Left cardiac atrium (tissue), 4 donors: ENCODE measurements around the gene NUPR1. TPM values are rescaled to one million over a fixed set of nuclear protein-coding genes. Genes with fewer than 3 reads are reported as not detected.
A peak's percentile ranks its signal among the peaks of the same experiment; 100 is the strongest.
"Not testable (repeated sequence)": the region's sequence is repeated elsewhere in the genome, so short reads cannot be mapped to it uniquely, and the experiment has no call there.

ENCODE experiments used
- ATAC-seq, 2 donors: fragments of 200-7000 bp; cut with Tn5 transposase; one replicate each; pipeline ENCODE4 v1.9.1; 2020; ENCODE audit warnings: mild to moderate bottlenecking in 2 of 2, moderate library complexity in 2 of 2
- DNase-seq: peaks from one replicate; pipeline ENCODE4 v3.0.0-alpha.2; 2020
- intact Hi-C, 2 donors: fragments of 100-400 bp; cut with DNase I; formaldehyde crosslinking; loops; one replicate each; pipeline versions ENCODE4 v1.14.1 to v1.15.1; 2022 to 2023
- long read RNA-seq: library from polyadenylated mRNA; unstranded; transcript quantifications from one replicate; pipeline ENCODE4 v2.0.0, GENCODE V29; 2021
- total RNA-seq, 2 donors: library from RNA; stranded (reverse); fragmentation: NEBNext Ultra II Directional; extraction: Animal tissue kit (Norgen Biotek cat#: 25700); gene quantifications; one replicate each; pipeline ENCODE4 v1.2.1, GENCODE V29; 2021
- donor health status: DM: no; HTN: yes; CAD: no.
- donor health status: DM: no; HTN: yes; CAD: no; lungs with severe emphysema.
- donor health status: DM: yes; HTN: yes; CAD: no.
- donor health status: Dilated cardiomyopathy.

Gene NUPR1, protein sequence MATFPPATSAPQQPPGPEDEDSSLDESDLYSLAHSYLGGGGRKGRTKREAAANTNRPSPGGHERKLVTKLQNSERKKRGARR
- 10 to 100 TPM; 49.3 to 90.2 TPM for total RNA-seq
- long read RNA-seq, full-length matches to known transcripts, result 7 of 9 reads
- long read RNA-seq, partial matches to known transcripts, result 2 of 9 reads
- long read RNA-seq, other reads (novel, unspliced or antisense), result 0 of 9 reads

DNA sequence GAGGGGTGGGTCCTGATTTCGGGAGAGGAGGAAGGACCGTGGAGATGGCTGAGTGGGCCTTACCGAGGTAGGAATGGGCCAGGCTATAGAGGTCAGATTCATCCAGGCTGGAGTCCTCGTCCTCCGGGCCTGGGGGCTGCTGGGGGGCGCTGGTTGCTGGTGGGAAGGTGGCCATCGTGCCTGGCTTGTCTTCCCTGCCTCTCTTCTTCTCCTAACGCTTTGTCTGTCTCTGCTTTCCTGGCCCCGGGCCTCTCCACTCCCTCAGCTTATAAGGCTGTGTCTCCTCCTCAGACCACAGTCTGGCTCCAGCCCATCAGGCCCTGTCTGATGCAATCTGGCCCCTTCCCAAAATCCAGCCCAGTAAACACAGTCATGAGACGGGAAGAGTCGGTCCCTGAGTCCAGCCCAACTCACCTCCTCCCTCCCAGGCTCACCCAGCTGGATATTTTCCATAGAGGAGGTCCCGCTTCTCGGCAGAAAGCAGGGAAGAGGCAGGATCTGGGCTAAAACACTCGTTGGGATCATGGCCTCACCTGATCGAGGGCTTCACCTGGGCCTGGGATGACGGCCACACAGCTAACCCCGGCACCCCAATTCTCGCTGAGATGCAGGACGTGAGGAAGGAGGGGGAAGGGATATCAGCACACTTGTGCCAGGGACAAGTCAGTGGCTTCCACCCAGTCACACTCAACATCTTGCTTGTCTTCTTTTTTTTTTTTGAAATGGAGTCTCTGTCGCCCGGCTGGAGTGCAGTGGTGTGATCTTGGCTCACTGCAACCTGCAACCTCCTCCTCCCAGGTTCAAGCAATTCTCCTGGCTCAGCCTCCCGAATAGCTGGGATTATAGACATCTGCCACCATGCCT, at the start of gene NUPR1:
NUPR1 (minus strand) TSS at position 242 of the 864 bp plus-strand sequence; CDS start at position 175, 67 bp downstream.
- intact Hi-C loops, result no loop called here
- ATAC-seq (peak; percentile 97 to 99), DNase-seq (peak; percentile 95)

- ATAC-seq (no peak), DNase-seq (no peak)
- intact Hi-C loops, result no loop called here
Measured at GRCh38 chr16:28587386-28587785, 48.6 kb upstream of the NUPR1 start.

- intact Hi-C loops, result no loop called here
- no peak for ATAC-seq
- no peak for DNase-seq
Measured at GRCh38 chr16:28586466-28586865, 47.7 kb upstream of the NUPR1 start.

DNA sequence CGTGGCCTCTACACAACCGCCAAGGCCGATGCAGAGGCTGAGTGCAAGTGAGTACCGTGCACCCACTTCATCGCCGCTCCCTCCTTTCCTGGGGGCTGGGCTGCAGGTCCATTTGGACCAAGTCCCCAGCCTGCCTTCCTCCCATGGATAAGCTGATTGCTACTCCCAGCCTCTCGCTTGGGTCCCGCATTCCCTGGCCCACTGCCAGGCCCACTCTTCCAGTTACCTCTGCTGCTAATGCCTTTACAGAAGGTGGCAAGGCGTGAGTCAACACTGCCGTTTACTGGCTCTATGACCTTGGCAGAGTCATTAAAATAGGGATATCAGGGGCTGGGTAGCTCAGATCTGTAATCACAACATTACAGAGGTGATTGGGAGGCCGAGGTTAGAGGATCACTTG, 46.9 kb upstream of the NUPR1 start:
- DNase-seq (no peak), ATAC-seq (peak in 1 of 2 donors; percentile 36)
- intact Hi-C loops, result no loop called here

GRCh38 chr16:28580726-28581315, 42.0 kb upstream of the NUPR1 start:
- ATAC-seq (no peak), DNase-seq (no peak)
- intact Hi-C loops, result no loop called here

GRCh38 chr16:28575446-28576109, 36.8 kb upstream of the NUPR1 start:
- intact Hi-C loops, result no loop called here
- ATAC-seq, result no peak
- no peak for DNase-seq

DNA sequence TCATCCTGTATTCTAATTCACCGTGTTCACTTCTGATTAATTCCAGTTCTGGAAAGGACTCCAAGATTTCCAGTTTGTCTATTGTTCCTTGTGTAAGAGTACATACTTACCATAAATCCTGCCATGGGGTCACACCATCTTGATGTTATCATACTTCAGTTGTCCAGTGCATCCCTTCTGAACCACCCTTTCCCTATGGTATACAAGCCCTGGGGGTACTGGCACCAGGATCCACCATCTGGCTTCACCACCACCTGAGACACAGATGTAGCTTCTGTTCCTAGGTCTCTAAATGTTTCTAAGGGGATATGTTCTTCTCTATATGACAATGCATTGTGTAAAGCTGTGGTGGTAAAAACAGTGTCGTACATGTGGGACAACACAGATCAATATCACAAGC, 36.2 kb upstream of the NUPR1 start:
- ATAC-seq (no peak), DNase-seq (no peak)
- intact Hi-C loops, result no loop called here

DNA sequence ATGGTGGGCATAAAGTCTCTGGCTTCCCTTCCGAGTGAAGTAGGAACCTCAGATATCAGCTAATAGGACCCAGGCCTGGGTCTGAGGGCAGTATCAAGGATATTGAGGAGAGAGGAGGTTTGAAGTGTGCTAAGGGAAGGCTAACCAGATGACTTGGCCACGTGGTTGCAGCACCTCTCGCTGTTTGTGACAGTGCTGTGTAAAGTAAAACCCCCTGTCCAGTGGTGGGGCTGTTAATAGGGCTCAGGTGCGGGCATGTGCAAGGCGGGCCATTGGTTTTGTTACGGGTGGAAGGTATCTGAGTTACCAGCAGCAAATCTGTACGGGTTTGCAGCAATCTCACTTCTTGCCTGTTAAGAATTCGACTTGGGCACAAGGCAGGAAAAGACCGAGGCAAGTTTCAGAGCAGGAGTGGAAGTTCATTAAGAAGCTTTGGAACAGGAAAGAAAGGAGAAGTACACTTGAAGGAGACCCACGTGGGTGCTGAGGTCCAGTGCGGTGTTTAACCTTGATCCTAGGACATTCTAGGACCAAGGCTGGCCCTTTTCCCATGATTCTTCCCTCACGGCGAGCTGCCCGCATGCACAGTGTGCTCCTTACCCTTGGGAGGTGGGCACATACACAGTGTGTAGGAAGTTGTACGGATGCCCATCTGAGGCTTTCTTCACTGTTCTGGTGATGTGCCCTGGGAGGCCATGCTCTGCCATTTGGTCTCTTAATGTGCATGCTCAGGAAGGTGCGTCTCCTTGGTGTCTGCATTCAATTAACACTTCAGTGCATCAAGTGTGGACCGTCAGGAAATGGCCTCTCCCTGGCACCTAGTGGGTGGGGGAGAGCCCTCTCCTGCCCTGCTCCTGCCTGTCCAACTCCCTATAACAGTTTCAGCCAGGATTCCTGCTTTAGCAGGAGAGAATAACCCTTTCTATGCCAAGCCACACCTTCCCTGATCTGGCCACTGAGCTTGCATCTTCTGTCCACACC, 35.3 kb upstream of the NUPR1 start:
- DNase-seq (no peak), ATAC-seq (peak in 1 of 2 donors; percentile 8)

GRCh38 chr16:28572696-28573510, 34.1 kb upstream of the NUPR1 start:
- intact Hi-C loops, result no loop called here
- ATAC-seq (peak; percentile 93 to 96), DNase-seq (peak; percentile 58)

More for the DNA sequence above, 35.3 kb upstream of the NUPR1 start:
- intact Hi-C loops, result no loop called here

DNA sequence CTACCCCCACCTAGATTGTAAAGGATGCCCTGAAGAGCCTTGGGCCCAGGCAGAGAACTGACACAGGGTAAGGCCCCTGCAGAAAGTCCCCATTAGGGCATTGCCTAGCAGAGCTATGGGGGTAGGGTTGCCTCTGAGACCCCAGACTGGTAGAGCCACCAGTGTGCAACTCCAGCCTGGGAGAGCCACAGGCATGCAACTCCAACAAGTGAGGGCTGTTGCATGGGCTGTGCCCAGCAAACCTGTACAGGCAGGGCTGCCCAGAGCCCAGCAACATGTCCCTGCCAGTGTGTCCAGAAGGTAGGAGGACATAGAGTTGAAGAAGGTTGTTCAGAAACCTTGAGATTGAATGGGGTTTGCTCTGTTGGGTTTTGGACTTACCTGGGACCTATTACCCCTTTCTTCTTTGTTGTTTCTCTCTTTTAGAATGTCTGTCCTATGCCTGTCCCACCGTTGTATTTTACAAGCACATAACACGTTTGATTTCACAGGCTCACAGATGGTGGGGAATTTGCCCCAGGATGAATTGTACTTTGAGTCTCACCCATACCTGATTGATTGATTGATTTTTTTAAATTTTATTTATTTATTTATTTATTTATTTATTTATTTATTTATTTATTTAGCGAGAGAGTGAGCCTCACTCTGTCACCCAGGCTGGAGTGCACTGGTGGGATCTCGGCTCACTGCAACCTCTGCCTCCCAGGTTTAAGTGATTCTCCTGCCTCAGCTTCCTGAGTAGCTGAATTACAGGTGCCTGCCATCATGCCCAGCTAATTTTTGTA, 31.4 kb upstream of the NUPR1 start:
- ATAC-seq, result no peak
- intact Hi-C loops, result no loop called here
- DNase-seq, result no peak

DNA sequence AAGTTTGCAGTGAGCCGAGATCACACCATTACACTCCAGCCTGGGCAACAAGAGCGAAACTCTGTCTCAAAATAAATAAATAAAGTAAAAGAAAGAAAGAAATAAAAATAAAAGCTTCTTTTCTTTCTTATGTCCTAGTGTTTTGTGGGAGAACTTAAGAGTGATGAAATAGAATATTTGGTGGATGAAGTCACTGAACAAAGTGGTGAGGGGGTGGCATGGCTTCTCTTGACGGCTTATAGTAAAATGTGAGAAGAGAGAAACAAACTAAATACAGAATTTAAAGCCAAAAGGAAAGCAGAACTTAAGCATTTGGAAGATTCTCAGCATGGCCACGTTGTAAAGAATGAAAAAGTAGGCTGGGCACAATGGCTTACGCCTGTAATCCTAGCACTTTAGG, 30.2 kb upstream of the NUPR1 start:
- DNase-seq (no peak), ATAC-seq (no peak)
- intact Hi-C loops, result no loop called here

DNA sequence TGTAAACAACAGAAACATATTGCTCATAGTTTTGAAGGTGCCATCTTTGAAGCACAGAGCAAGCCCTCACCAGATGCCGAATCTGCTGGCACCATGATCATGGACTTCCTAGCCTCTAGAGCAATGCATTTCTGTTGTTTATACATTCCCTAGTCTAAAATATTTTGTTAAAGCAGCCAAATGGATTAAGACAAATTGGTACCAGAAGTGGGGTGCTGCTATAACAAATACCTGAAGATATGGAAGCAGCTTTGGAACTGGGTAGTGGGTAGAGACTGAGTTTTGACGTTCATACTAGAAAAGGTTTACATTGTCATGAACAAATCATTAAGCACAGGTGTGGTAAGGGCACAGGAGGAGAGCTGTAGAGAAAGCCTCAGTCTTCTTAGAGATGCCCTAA, 28.5 kb upstream of the NUPR1 start:
- no peak for DNase-seq
- intact Hi-C loops, result no loop called here
- no peak for ATAC-seq

DNA sequence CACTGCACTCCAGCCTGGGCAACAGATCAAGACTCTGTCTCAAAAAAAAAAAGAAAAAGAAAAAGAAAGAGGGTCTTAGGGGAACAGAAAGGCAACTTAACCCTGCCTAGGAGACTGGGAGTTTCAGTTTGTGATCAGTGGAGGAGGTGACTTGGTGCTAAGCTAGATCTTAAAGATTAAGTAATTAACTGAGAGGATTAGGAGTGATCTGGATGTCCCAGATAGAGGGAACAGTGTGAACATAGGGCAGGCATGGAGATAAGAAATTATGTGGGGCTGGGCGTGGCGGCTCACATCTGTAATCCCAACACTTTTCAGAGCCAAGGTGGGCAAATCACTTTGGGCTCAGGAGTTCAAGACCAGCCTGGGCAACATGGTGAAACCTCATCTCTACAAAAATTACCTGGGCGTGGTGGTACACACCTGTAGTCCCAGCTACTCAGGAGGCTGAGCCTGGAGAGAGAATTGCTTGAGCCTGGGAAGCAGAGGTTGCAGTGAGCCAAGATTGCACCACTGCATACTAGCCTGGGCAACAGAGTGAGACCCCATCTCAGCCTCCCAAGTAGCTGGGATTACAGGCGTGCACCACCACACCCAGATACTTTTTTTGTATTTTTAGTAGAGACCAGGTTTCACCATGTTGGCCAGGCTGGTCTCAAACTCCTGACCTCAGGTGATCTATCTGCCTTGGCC, 27.6 kb upstream of the NUPR1 start:
- intact Hi-C loops, ATAC-seq, DNase-seq: not testable (repeated sequence)

- DNase-seq (no peak), ATAC-seq (no peak)
- intact Hi-C loops, result no loop called here
Measured at GRCh38 chr16:28563218-28563617, 24.4 kb upstream of the NUPR1 start.

DNA sequence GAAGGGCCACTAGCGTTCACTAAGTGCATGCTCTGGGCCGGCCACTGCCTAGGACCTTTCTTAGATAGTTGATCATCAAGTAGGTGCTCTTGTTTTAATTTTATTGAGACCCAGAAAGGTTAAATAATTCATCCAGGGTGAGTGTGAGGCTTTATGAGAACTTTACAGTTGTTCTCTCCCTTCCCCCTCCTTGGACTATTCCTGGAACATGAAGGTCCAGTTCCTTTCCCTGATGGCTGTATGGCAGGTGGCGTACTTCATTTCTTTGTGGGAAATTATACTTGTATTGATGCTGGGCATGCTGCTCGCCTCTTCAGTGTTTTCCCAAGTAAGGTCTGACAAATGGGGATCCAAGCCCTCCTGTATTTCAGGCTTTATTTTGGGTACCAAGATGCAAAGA, 23.4 kb upstream of the NUPR1 start:
- intact Hi-C loops, result no loop called here
- DNase-seq (no peak), ATAC-seq (no peak)

GRCh38 chr16:28561557-28562187, 22.9 kb upstream of the NUPR1 start:
- no peak for DNase-seq
- intact Hi-C loops, result no loop called here
- peak in 1 of 2 donors; percentile 34 for ATAC-seq
